Right cardiac atrium (tissue), 5 donors: Measurements from ENCODE around the gene ZSWIM1. TPM values are rescaled to one million over a fixed set of nuclear protein-coding genes. Genes with fewer than 3 reads are reported as not detected.
A peak's percentile ranks its signal among the peaks of the same experiment; 100 is the strongest.

Experiments used
- ATAC-seq, 2 donors: fragments of 200-7000 bp; cut with Tn5 transposase; one replicate each; pipeline versions ENCODE4 v1.8.0 to v1.9.1; 2020; ENCODE audit warnings: moderate library complexity in 2 of 2, mild to moderate bottlenecking in 1 of 2
- DNase-seq, 3 donors: peaks; one replicate each; pipeline ENCODE4 v3.0.0-alpha.2; 2020
- H3K27ac ChIP-seq: one replicate; pipeline ENCODE4 v1.5.1; 2013; ENCODE audit warnings: mild to moderate bottlenecking, low read length, control low read depth, moderate library complexity
- H3K27me3 ChIP-seq: one replicate; pipeline ENCODE4 v1.6.1; 2013; ENCODE audit not compliant: control insufficient read depth, insufficient read depth
- H3K4me1 ChIP-seq: one replicate; pipeline ENCODE4 v1.6.1; 2013; ENCODE audit warnings: low read length; ENCODE audit not compliant: control insufficient read depth, insufficient read depth
- H3K4me3 ChIP-seq: one replicate; pipeline ENCODE4 v1.5.1; 2013; ENCODE audit warnings: low read length, control low read depth
- H3K9me3 ChIP-seq: one replicate; pipeline ENCODE4 v1.6.1; 2013; ENCODE audit warnings: low read length; ENCODE audit not compliant: control insufficient read depth
- WGBS: extraction: QIAGEN DNeasy Blood & Tissue Kit; methylation state at CpG from one replicate; pipeline ENCODE4 v1.1.7; 2013; 5-methylcytosine and 5-hydroxymethylcytosine counted together
- intact Hi-C, 4 donors: fragments of 100-400 bp; cut with DNase I; formaldehyde crosslinking; loops; one replicate each; pipeline versions ENCODE4 v1.11.0 to v1.14.0; 2022 to 2023
- polyA plus RNA-seq: library from polyadenylated mRNA; stranded (reverse); fragments of 200-250 nt; gene quantifications from one replicate; pipeline ENCODE4 v1.2.3, GENCODE V29; 2013
- total RNA-seq, 4 donors: library from RNA; stranded (reverse); fragmentation: NEBNext Ultra II Directional; extraction: Animal tissue kit (Norgen Biotek cat#: 25700); gene quantifications; one replicate each; pipeline ENCODE4 v1.2.1, GENCODE V29; 2021
- donor health status: healthy with polysubstance abuse.
- donor health status: DM: no; HTN: yes; CAD: no.
- donor health status: DM: no; HTN: no; CAD: no.
- donor health status: DM: no; HTN: yes; CAD: no; lungs with severe emphysema.
- donor health status: DM: yes; HTN: yes; CAD: no.

The ZSWIM1 gene
- total and polyA plus RNA-seq, 5 donors, result 5.5 to 13.5 (median 10.9) TPM

GRCh38 chr20:45841407-45842129 lies 39.5 kb upstream of the ZSWIM1 start:
- ATAC-seq, result peak; percentile 27 to 28
- intact Hi-C loops, result no loop called here
- DNase-seq, result peak in 1 of 3 donors; percentile 56
- no peak overlapping the region for H3K27ac ChIP-seq
- no peaks in the 10 kb centered on the region for H3K9me3 ChIP-seq
- H3K27me3 ChIP-seq, result no peaks in the 10 kb centered on the region
- no peak overlapping the region for H3K4me3 ChIP-seq
- WGBS, result 88% methylated on average over 10 of the region's 10 CpGs
- peaks cover 4% of the 10 kb centered on the region for H3K4me1 ChIP-seq

- DNase-seq (peak in 1 of 3 donors; percentile 29), ATAC-seq (peak; percentile 24 to 27)
- Histone ChIP-seq H3K27ac (peak overlapping the region; percentile 43), H3K9me3 (no peaks in the 10 kb centered on the region), H3K27me3 (no peaks in the 10 kb centered on the region), H3K4me1 (peaks cover 4% of the 10 kb centered on the region), H3K4me3 (no peak overlapping the region)
- 32% methylated on average over 5 of the region's 5 CpGs for WGBS
- intact Hi-C loops, result no loop called here
Observed at GRCh38 chr20:45842169-45842812, 38.7 kb upstream of the ZSWIM1 start.

- intact Hi-C loops, result no loop called here
- Histone ChIP-seq H3K27me3 (no peaks in the 10 kb centered on the region), H3K27ac (no peak overlapping the region), H3K4me1 (peaks cover 4% of the 10 kb centered on the region), H3K9me3 (no peaks in the 10 kb centered on the region), H3K4me3 (no peak overlapping the region)
- peak in 1 of 2 donors; percentile 21 for ATAC-seq
- peak in 1 of 3 donors; percentile 48 for DNase-seq
- 93% methylated on average over 14 of the region's 14 CpGs for WGBS
Observed at GRCh38 chr20:45843506-45843905, 37.5 kb upstream of the ZSWIM1 start.

- intact Hi-C loops, result no loop called here
- ATAC-seq, result no peak
Observed at GRCh38 chr20:45845452-45845851, 35.6 kb upstream of the ZSWIM1 start.

GRCh38 chr20:45848421-45848820 lies 32.6 kb upstream of the ZSWIM1 start:
- intact Hi-C loops, result no loop called here
- ATAC-seq (no peak), DNase-seq (peak in 1 of 3 donors; percentile 17)
- 94% methylated on average over 8 of the region's 8 CpGs for WGBS
- Histone ChIP-seq H3K4me1 (no peaks in the 10 kb centered on the region), H3K4me3 (no peak overlapping the region), H3K9me3 (no peaks in the 10 kb centered on the region), H3K27ac (no peak overlapping the region), H3K27me3 (no peaks in the 10 kb centered on the region)

More at GRCh38 chr20:45845452-45845851, 35.6 kb upstream of the ZSWIM1 start:
- DNase-seq, result no peak
- Histone ChIP-seq H3K27ac (no peak overlapping the region), H3K4me1 (peaks cover 4% of the 10 kb centered on the region), H3K27me3 (no peaks in the 10 kb centered on the region), H3K9me3 (no peaks in the 10 kb centered on the region), H3K4me3 (no peak overlapping the region)

GRCh38 chr20:45848969-45849582 lies 32.0 kb upstream of the ZSWIM1 start:
- Histone ChIP-seq H3K27ac (no peak overlapping the region), H3K4me1 (no peaks in the 10 kb centered on the region), H3K4me3 (no peak overlapping the region), H3K9me3 (no peaks in the 10 kb centered on the region), H3K27me3 (no peaks in the 10 kb centered on the region)
- 88% methylated on average over 8 of the region's 8 CpGs for WGBS
- intact Hi-C loops, result no loop called here
- DNase-seq (peak in 1 of 3 donors; percentile 30), ATAC-seq (no peak)

- Histone ChIP-seq H3K9me3 (no peaks in the 10 kb centered on the region), H3K4me1 (peaks cover 2% of the 10 kb centered on the region), H3K4me3 (no peak overlapping the region), H3K27ac (no peak overlapping the region), H3K27me3 (no peaks in the 10 kb centered on the region)
- intact Hi-C loops, result no loop called here
- WGBS, result 96% methylated on average over 2 of the region's 2 CpGs
- ATAC-seq (no peak), DNase-seq (no peak)
Observed at GRCh38 chr20:45850238-45850637, 30.8 kb upstream of the ZSWIM1 start.

GRCh38 chr20:45850926-45851325 lies 30.1 kb upstream of the ZSWIM1 start:
- 71% methylated on average over 1 of the region's 1 CpG for WGBS
- peaks cover 5% of the 10 kb centered on the region for H3K4me1 ChIP-seq
- ATAC-seq (no peak), DNase-seq (peak in 1 of 3 donors; percentile 13)
- H3K9me3 ChIP-seq, result no peaks in the 10 kb centered on the region
- no peaks in the 10 kb centered on the region for H3K27me3 ChIP-seq
- intact Hi-C loops, result no loop called here
- H3K4me3 ChIP-seq, result no peak overlapping the region
- H3K27ac ChIP-seq, result peak overlapping the region; percentile 66

- Histone ChIP-seq H3K4me3 (no peak overlapping the region), H3K27ac (no peak overlapping the region), H3K9me3 (no peaks in the 10 kb centered on the region), H3K27me3 (no peaks in the 10 kb centered on the region), H3K4me1 (peaks cover 6% of the 10 kb centered on the region)
- DNase-seq (no peak), ATAC-seq (no peak)
- intact Hi-C loops, result no loop called here
Observed at GRCh38 chr20:45851501-45851900, 29.5 kb upstream of the ZSWIM1 start.

- DNase-seq (peak in 1 of 3 donors; percentile 25), ATAC-seq (no peak)
- Histone ChIP-seq H3K27me3 (no peaks in the 10 kb centered on the region), H3K4me3 (no peak overlapping the region), H3K9me3 (no peaks in the 10 kb centered on the region), H3K27ac (no peak overlapping the region), H3K4me1 (peaks cover 6% of the 10 kb centered on the region)
- intact Hi-C loops, result no loop called here
- WGBS, result 95% methylated on average over 6 of the region's 6 CpGs
Observed at GRCh38 chr20:45852326-45852725, 28.7 kb upstream of the ZSWIM1 start.

- peaks cover 11% of the 10 kb centered on the region for H3K4me1 ChIP-seq
- DNase-seq, result no peak
- WGBS, result 79% methylated on average over 2 of the region's 2 CpGs
- no peak overlapping the region for H3K4me3 ChIP-seq
- no peaks in the 10 kb centered on the region for H3K27me3 ChIP-seq
- no peaks in the 10 kb centered on the region for H3K9me3 ChIP-seq
- H3K27ac ChIP-seq, result no peak overlapping the region
- no peak for ATAC-seq
- intact Hi-C loops, result no loop called here
Observed at GRCh38 chr20:45853484-45853883, 27.5 kb upstream of the ZSWIM1 start.
